Thymus (tissue), 11 donors: Measurements from ENCODE around the gene BPIFB3. TPM values are rescaled to one million over a fixed set of nuclear protein-coding genes. Genes with fewer than 3 reads are reported as not detected.
"Not testable (repeated sequence)": the region's sequence is repeated elsewhere in the genome, so short reads cannot be mapped to it uniquely, and the experiment has no call there.

Experiments used
- DNase-seq, 9 donors: peaks; one replicate each; pipeline ENCODE4 v3.0.0-alpha.2; 2013; ENCODE audit warnings: low spot score in 9 of 9, low read depth in 6 of 9, missing footprints in 1 of 9
- H3K27ac ChIP-seq, 2 donors: one replicate each; pipeline ENCODE4 v1.5.1; 2013; ENCODE audit warnings: control low read depth in 1 of 2, low read depth in 1 of 2, low read length in 1 of 2, mild to moderate bottlenecking in 1 of 2, moderate library complexity in 1 of 2
- H3K27me3 ChIP-seq, 2 donors: one replicate each; pipeline ENCODE4 v1.5.1; 2013; ENCODE audit warnings: low read length in 1 of 2; ENCODE audit not compliant: control insufficient read depth in 2 of 2, insufficient read depth in 1 of 2
- H3K36me3 ChIP-seq, 2 donors: one replicate each; pipeline ENCODE4 v1.5.1; 2013; ENCODE audit warnings: low read length in 1 of 2, mild to moderate bottlenecking in 1 of 2, moderate library complexity in 1 of 2; ENCODE audit not compliant: control insufficient read depth in 2 of 2, insufficient read depth in 2 of 2
- H3K4me1 ChIP-seq, 2 donors: one replicate each; pipeline ENCODE4 v1.5.1; 2013; ENCODE audit warnings: low read length in 2 of 2; ENCODE audit not compliant: control insufficient read depth in 2 of 2, insufficient read depth in 2 of 2
- H3K4me3 ChIP-seq, 2 donors: one replicate each; pipeline ENCODE4 v1.5.1; 2013; ENCODE audit warnings: low read length in 2 of 2, control low read depth in 1 of 2, mild to moderate bottlenecking in 1 of 2
- H3K9me3 ChIP-seq, 2 donors: one replicate each; pipeline ENCODE4 v1.5.1; 2013; ENCODE audit warnings: low read length in 1 of 2, mild to moderate bottlenecking in 1 of 2; ENCODE audit not compliant: control insufficient read depth in 2 of 2, insufficient read depth in 1 of 2
- WGBS: extraction: QIAGEN DNeasy Blood & Tissue Kit; methylation state at CpG from one replicate; pipeline ENCODE4 v1.1.7; 2013; 5-methylcytosine and 5-hydroxymethylcytosine counted together
- polyA plus RNA-seq: library from polyadenylated mRNA; stranded (reverse); fragments of 200-250 nt; gene quantifications from one replicate; pipeline ENCODE4 v1.2.3, GENCODE V29; 2013
- total RNA-seq: library from RNA; stranded (reverse); fragments of 120-200 nt; gene quantifications from one replicate; pipeline ENCODE4 v1.2.4, GENCODE V29; 2013
- donor health status: healthy.

BPIFB3 gene
- total and polyA plus RNA-seq, 2 donors, result 0.05 to 0.48 TPM

DNA sequence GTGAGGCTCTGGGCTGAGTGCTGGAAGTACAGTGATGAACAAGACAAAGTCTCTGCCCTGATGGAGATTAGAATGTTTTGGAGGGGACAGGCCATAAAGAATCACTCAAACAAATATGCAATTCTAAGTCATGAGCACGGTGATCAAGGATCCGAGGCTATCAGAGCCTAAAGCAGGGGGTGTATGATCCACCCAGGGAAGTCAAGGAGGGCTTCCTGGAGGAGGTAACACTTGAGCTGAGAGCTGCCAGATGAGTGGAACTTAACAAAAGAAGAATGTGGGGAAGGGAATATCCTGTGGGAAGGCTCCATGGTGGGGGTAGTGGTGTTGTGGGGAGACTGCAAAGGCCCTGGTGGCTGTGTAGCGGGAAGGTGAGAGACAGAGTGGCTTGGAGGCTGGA is 38.0 kb downstream of the BPIFB3 start:
- DNase-seq, result no peak
- H3K27ac ChIP-seq, result no peak overlapping the region
- peaks cover 0 to 6% of the 10 kb centered on the region in 2 donors for H3K4me1 ChIP-seq
- H3K36me3 ChIP-seq, result no peaks in the 10 kb centered on the region
- H3K4me3 ChIP-seq, result no peak overlapping the region
- H3K9me3 ChIP-seq, result no peaks in the 10 kb centered on the region
- WGBS, result 98% methylated on average over 3 of the region's 3 CpGs
- H3K27me3 ChIP-seq, result no peaks in the 10 kb centered on the region

DNA sequence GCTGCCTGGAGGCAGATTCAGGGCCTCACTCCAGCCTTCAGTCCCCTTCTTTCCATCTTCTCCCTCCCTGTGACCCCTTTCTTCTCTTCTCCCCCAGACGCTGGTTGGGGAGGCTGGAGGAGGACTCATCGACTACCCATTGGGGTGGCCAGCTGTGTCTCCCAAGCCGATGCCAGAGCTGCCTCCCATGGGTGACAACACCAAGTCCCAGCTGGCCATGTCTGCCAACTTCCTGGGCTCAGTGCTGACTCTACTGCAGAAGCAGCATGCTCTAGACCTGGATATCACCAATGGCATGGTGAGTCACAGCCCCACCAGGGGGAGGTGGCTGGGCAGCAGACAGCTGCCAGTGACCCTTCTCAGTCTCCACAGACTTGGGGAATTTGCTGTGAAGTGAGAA is 38.7 kb downstream of the BPIFB3 start:
- Histone ChIP-seq H3K36me3 (no peaks in the 10 kb centered on the region), H3K4me1 (peaks cover 0 to 6% of the 10 kb centered on the region in 2 donors), H3K27ac (no peak overlapping the region), H3K4me3 (no peak overlapping the region), H3K9me3 (no peaks in the 10 kb centered on the region), H3K27me3 (no peaks in the 10 kb centered on the region)
- WGBS, result 95% methylated on average over 3 of the region's 3 CpGs
- DNase-seq, result no peak

GRCh38 chr20:33093074-33093473 is 39.4 kb downstream of the BPIFB3 start:
- H3K4me1 ChIP-seq, result peaks cover 0 to 6% of the 10 kb centered on the region in 2 donors
- no peaks in the 10 kb centered on the region for H3K9me3 ChIP-seq
- H3K4me3 ChIP-seq, result no peak overlapping the region
- H3K27me3 ChIP-seq, result no peaks in the 10 kb centered on the region
- 95% methylated on average over 1 of the region's 1 CpG for WGBS
- no peak for DNase-seq
- H3K36me3 ChIP-seq, result no peaks in the 10 kb centered on the region
- no peak overlapping the region for H3K27ac ChIP-seq

- no peaks in the 10 kb centered on the region for H3K9me3 ChIP-seq
- no peak overlapping the region for H3K27ac ChIP-seq
- no peak overlapping the region for H3K4me3 ChIP-seq
- 73% methylated on average over 1 of the region's 1 CpG for WGBS
- H3K4me1 ChIP-seq, result peaks cover 0 to 6% of the 10 kb centered on the region in 2 donors
- H3K36me3 ChIP-seq, result no peaks in the 10 kb centered on the region
- DNase-seq, result no peak
- H3K27me3 ChIP-seq, result no peaks in the 10 kb centered on the region
Measured at GRCh38 chr20:33093582-33093981, 39.9 kb downstream of the BPIFB3 start.

DNA sequence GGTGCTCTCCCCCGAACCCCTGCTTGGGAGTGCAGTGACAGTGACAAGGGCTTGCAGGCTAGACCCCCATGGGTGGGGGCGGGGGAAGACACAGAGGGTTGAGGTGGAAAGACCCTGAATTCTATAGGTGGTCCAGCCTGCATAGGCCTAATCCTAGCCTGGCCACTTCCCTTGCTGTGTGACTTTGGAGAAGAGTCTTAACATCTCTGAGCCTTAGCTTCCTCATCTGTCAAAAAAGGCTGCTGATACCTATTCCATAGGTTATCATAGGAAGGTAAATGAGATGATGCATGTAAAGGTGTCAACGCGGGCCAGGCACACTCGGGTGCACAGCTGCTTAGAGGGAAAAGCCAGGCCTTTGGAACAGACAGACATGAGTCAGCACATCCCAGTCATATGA is 41.5 kb downstream of the BPIFB3 start:
- 97% methylated on average over 5 of the region's 5 CpGs for WGBS
- H3K36me3 ChIP-seq, result no peaks in the 10 kb centered on the region

GRCh38 chr20:33095902-33096584 is 42.3 kb downstream of the BPIFB3 start:
- 60% methylated on average over 6 of the region's 6 CpGs for WGBS
- not testable (repeated sequence) for H3K4me3 ChIP-seq, H3K36me3 ChIP-seq, H3K4me1 ChIP-seq, H3K27me3 ChIP-seq, H3K27ac ChIP-seq, H3K9me3 ChIP-seq
- DNase-seq, result peak; percentile 11 to 74 (median 34)

More for the DNA sequence above, 41.5 kb downstream of the BPIFB3 start:
- Histone ChIP-seq H3K4me3 (no peak overlapping the region), H3K4me1 (peaks cover 0 to 6% of the 10 kb centered on the region in 2 donors), H3K27me3 (no peaks in the 10 kb centered on the region), H3K9me3 (no peaks in the 10 kb centered on the region), H3K27ac (no peak overlapping the region)
- no peak for DNase-seq

DNA sequence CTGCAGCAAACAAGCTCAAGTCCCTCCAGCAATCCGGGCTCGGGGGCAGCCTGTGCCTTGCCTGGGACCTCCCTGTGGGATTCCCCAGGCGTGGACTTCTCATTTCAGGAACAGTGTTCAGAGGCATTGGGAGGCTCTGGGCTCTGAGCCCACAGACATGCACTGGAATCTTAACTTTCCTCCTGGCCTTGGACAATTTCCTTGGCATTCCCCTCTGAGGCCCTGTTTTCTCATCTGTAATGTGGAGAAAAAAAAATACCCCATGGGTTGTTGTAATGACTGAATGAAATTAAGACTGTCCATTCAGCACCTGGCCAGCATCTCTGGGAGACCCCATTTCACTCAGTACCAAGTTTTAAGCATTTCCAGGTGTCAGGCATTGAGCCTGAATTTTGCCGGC is 43.3 kb downstream of the BPIFB3 start:
- 92% methylated on average over 4 of the region's 4 CpGs for WGBS
- Histone ChIP-seq H3K4me3 (no peak overlapping the region), H3K4me1 (peaks cover 0 to 6% of the 10 kb centered on the region in 2 donors), H3K27ac (no peak overlapping the region), H3K9me3 (no peaks in the 10 kb centered on the region), H3K36me3 (no peaks in the 10 kb centered on the region), H3K27me3 (peaks cover 0 to 2% of the 10 kb centered on the region in 2 donors)
- DNase-seq, result no peak

DNA sequence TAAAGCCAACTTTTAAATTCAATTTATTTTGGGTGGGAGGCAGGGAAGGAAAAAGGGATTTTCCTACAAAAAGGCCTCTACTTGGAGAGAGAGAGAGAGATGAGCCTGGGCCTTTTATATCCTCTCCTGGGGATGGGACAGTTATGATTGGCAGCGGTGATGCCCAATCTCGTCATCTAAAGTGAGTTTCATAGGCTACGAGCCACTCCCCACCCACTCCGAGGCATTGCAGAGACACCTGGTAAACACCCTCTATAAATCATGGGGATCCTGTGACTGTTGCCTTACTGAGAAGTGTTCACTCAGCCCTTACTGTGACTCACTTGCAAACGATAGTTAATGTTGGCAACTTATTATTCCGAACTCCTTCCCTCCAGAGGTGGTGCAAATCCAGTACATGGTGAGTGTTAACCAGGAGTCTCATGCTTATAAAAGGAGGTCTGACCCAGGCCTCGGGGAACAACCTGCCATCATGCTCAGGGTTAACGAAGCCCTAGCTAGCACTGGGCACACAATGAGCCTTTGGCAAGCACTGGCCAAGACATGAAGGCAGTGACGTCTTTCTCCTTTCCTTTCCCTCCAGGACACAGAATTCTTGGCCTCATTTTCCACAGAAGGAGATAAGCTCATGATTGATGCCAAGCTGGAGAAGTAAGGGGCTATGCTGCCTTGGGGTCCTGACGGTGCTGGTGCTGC is 46.3 kb downstream of the BPIFB3 start:
- Histone ChIP-seq H3K27me3 (peaks cover 0 to 2% of the 10 kb centered on the region in 2 donors), H3K36me3 (no peaks in the 10 kb centered on the region), H3K4me1 (peaks cover 0 to 6% of the 10 kb centered on the region in 2 donors), H3K4me3 (no peak overlapping the region), H3K27ac (no peak overlapping the region), H3K9me3 (no peaks in the 10 kb centered on the region)
- WGBS, result 87% methylated on average over 10 of the region's 10 CpGs
- DNase-seq, result no peak

DNA sequence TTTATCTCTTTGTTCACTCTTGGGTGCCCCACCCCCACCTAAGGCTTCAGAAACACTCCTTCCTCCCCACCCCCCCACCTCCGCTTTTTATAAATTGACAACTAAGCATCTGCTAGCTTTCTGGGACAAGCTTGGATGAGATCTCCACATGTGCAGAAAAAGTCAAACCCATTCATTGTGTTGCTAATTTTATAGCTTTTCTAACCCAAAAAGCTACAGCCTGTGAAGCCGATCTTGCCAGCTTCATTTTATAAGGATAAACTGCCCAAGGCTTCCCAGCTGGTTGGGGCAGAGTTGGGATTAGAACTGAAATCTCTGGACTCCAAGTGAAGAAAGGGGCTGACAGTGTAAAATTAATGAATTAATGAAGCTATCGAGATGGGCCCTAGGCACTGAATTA is 49.9 kb downstream of the BPIFB3 start:
- DNase-seq, result no peak
- Histone ChIP-seq H3K9me3 (no peaks in the 10 kb centered on the region), H3K27ac (no peak overlapping the region), H3K4me3 (no peak overlapping the region), H3K27me3 (peaks cover 0 to 2% of the 10 kb centered on the region in 2 donors), H3K36me3 (no peaks in the 10 kb centered on the region), H3K4me1 (no peaks in the 10 kb centered on the region)
- 92% methylated on average over 3 of the region's 3 CpGs for WGBS
